Cardiac muscle cell (in vitro differentiated cells and primary cell): ENCODE results near the gene CA5B. TPM values are rescaled to one million over a fixed set of nuclear protein-coding genes. Genes with fewer than 3 reads are reported as not detected.
"Not testable (repeated sequence)": the region's sequence is repeated elsewhere in the genome, so short reads cannot be mapped to it uniquely, and the experiment has no call there.

Experiments used
- DNase-seq, 2 donors: peaks; one replicate each; pipeline versions ENCODE4 v3.0.0 to v3.0.0-alpha.2; 2010 to 2017; ENCODE audit warnings: low read depth in 1 of 2, low spot score in 1 of 2
- H3K27ac ChIP-seq: fragments of 200-600 bp; sonication (generic); 2 replicates; pipeline ENCODE4 v1.5.1; 2016
- H3K27me3 ChIP-seq: fragments of 200-600 bp; sonication (generic); 2 replicates; pipeline ENCODE4 v1.6.0; 2016; ENCODE audit warnings: control low read depth
- H3K36me3 ChIP-seq: fragments of 200-600 bp; sonication (generic); 2 replicates; pipeline ENCODE4 v1.5.1; 2016; ENCODE audit warnings: control low read depth
- H3K4me1 ChIP-seq: fragments of 200-600 bp; sonication (generic); 2 replicates; pipeline ENCODE4 v1.8.1; 2017; ENCODE audit warnings: low read depth, mild to moderate bottlenecking, mixed run types
- H3K4me3 ChIP-seq: fragments of 200-600 bp; sonication (generic); 2 replicates; pipeline ENCODE4 v1.5.1; 2016; ENCODE audit warnings: mild to moderate bottlenecking
- H3K9me3 ChIP-seq: fragments of 200-600 bp; sonication (generic); 2 replicates; pipeline ENCODE4 v1.5.1; 2017; ENCODE audit warnings: low read depth, mild to moderate bottlenecking, control low read depth
- polyA plus RNA-seq: library from polyadenylated mRNA; unstranded; fragments of >200 nt; fragmentation: Nextera tagmentation; extraction: Ambion mirVana; gene quantifications from 2 replicates; pipeline ENCODE4 v1.2.1, GENCODE V29; 2016
- total RNA-seq: library from RNA; depleted of rRNA; stranded (reverse); fragments of >200 nt; gene quantifications from 2 replicates; pipeline ENCODE4 v1.2.3, GENCODE V29; 2016
- TF ChIP-seq, protein P1 (sequence below): IDR thresholded peaks from 2 replicates; pipeline ENCODE4 v1.5.1; 2012; ENCODE audit warnings: low read depth, mild to moderate bottlenecking, low read length

CA5B gene
- total and polyA plus RNA-seq, 2 experiments from 2014 or later, result 7.1 to 9.9 TPM

DNA sequence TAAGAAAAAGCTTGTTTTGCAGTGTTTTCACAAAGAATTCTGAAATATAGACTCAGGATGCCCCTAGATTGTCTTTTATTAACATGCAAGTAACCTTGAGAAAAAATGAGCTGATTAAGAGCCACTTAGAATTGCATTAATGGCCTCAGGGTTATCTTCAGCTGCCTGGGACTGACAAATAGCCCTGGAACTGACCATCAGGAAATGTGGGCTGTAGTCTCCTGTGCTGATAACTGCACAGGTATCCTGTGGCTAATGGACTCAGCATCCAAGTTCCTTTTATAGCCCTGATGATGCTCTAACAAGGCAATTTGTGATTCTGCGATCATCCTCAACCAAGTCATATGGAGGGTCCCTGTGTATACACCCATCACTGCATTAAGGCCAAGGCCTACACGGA is 17.0 kb downstream of the CA5B start:
- Histone ChIP-seq H3K27me3 (no peaks in the 10 kb centered on the region), H3K4me3 (no peak overlapping the region)
- TF ChIP-seq, protein P1, sequence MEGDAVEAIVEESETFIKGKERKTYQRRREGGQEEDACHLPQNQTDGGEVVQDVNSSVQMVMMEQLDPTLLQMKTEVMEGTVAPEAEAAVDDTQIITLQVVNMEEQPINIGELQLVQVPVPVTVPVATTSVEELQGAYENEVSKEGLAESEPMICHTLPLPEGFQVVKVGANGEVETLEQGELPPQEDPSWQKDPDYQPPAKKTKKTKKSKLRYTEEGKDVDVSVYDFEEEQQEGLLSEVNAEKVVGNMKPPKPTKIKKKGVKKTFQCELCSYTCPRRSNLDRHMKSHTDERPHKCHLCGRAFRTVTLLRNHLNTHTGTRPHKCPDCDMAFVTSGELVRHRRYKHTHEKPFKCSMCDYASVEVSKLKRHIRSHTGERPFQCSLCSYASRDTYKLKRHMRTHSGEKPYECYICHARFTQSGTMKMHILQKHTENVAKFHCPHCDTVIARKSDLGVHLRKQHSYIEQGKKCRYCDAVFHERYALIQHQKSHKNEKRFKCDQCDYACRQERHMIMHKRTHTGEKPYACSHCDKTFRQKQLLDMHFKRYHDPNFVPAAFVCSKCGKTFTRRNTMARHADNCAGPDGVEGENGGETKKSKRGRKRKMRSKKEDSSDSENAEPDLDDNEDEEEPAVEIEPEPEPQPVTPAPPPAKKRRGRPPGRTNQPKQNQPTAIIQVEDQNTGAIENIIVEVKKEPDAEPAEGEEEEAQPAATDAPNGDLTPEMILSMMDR, result no peak

DNA sequence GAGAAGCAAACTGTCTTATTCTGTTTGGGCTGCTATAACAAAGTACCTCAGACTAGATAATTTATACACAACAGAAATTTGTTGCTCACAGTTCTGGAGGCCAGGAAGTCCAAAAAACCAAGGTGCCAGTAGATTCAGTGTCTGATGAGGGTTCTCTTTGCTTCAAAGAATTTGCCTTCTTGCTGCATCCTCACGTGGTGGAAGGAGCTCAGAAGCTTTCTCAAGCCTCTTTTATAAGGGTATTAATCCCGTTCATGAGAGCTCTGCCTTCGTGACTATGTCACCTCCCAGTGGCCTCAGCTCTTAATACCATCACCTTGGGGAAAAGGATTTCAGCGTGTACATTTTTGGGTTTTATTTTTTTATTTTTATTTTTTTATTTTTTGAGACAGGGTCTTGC is 20.1 kb downstream of the CA5B start:
- Histone ChIP-seq H3K9me3 (no peaks in the 10 kb centered on the region), H3K27me3 (no peaks in the 10 kb centered on the region), H3K27ac (no peak overlapping the region), H3K4me1 (peaks cover 24% of the 10 kb centered on the region), H3K4me3 (no peak overlapping the region), H3K36me3 (no peaks in the 10 kb centered on the region)
- no peak for DNase-seq
- TF ChIP-seq, protein P1, result no peak

More for the DNA sequence above, 17.0 kb downstream of the CA5B start:
- peak in 1 of 2 donors; percentile 17 for DNase-seq
- no peak overlapping the region for H3K27ac ChIP-seq
- H3K4me1 ChIP-seq, result peaks cover 17% of the 10 kb centered on the region
- no peaks in the 10 kb centered on the region for H3K36me3 ChIP-seq
- H3K9me3 ChIP-seq, result no peaks in the 10 kb centered on the region

DNA sequence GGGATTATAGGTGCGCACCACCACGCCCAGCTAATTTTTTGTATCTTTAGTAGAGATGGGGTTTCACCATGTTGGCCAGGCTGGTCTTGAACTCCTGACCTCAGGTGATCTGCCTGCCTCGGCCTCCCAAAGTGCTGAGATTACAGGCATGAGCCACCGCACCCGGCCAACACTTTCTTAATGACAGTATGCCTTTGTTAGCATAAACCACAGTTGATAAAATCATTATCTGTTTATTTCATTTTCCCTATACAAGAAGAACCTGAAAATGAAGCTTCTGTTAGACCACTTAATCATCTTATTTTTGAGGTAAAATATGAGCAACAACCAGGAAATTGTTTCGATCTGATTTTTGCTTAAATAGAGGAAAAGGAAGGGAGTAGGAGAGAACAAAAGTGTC is 21.8 kb downstream of the CA5B start:
- peaks cover 13% of the 10 kb centered on the region for H3K4me1 ChIP-seq

DNA sequence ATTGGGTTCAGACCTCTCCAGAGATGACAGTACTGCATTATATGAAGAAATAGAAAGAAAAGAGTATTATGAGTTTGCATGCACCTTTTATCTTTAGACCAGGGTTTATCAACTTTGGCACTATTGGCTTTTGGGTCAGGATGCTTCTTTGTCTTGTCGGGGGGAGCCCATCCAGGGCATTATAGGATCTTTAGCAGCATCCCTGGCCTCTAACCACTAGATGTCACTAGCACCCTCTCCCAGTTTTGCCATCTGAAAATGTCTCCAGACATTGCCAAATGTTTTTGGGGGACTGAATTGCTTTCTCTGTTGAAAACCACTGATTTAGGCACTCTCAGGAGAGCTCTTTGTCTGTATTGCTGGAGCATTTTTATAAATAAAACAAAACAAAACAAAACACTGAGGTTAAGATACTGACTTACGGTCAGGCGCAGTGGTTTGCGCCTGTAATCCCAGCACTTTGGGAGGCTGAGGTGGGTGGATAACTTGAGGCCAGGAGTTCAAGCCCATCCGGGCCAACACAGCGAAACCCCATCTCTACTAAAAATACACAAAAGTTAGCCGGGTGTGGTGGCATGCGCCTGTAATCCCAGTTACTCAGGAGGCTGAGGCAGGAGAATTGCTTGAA is 23.6 kb downstream of the CA5B start:
- H3K4me1 ChIP-seq, result peaks cover 7% of the 10 kb centered on the region
- H3K36me3 ChIP-seq, result no peaks in the 10 kb centered on the region
- no peak overlapping the region for H3K4me3 ChIP-seq
- H3K27me3 ChIP-seq, result no peaks in the 10 kb centered on the region
- TF ChIP-seq, protein P1, result peak; percentile 71
- H3K9me3 ChIP-seq, result no peaks in the 10 kb centered on the region
- DNase-seq, result peak; percentile 35 to 38
- no peak overlapping the region for H3K27ac ChIP-seq

More for the DNA sequence above, 21.8 kb downstream of the CA5B start:
- not testable (repeated sequence) for H3K9me3 ChIP-seq, H3K36me3 ChIP-seq, DNase-seq, H3K27me3 ChIP-seq, H3K4me3 ChIP-seq, H3K27ac ChIP-seq

DNA sequence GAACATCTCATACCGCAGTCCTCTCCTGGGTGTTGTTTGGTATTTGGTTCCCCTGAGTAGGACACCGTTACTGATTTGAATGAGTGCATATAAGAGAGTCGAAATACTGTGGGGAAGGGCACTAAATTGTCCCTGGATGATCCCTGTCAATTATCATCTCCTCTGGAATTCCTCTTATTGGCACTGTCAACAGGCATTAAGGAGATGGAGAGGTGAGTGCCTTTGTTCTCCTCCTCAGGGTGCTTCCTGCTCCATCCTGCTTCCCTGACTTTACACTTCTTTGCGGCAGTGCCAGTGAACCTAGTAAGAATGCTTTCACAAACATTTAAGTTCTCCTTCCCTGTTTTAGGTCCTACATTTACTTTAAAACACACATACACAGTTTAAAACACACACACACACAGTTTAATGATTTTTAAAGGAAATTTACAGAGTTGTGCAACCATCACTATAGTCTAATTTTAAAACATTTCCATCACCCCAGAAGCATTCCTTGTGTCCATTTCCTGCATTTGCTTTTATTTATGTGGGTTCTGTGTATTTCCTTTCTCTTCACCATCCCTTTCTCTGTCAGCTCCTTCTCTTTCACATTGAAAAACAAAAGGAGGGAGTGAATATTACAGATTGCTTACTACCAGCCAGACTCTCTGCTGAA is 31.4 kb downstream of the CA5B start:
- no peaks in the 10 kb centered on the region for H3K27me3 ChIP-seq
- no peak overlapping the region for H3K4me3 ChIP-seq
- DNase-seq, result no peak
- peaks cover 7% of the 10 kb centered on the region for H3K36me3 ChIP-seq
- no peak overlapping the region for H3K27ac ChIP-seq
- H3K4me1 ChIP-seq, result no peaks in the 10 kb centered on the region
- no peaks in the 10 kb centered on the region for H3K9me3 ChIP-seq
- TF ChIP-seq, protein P1, result no peak

DNA sequence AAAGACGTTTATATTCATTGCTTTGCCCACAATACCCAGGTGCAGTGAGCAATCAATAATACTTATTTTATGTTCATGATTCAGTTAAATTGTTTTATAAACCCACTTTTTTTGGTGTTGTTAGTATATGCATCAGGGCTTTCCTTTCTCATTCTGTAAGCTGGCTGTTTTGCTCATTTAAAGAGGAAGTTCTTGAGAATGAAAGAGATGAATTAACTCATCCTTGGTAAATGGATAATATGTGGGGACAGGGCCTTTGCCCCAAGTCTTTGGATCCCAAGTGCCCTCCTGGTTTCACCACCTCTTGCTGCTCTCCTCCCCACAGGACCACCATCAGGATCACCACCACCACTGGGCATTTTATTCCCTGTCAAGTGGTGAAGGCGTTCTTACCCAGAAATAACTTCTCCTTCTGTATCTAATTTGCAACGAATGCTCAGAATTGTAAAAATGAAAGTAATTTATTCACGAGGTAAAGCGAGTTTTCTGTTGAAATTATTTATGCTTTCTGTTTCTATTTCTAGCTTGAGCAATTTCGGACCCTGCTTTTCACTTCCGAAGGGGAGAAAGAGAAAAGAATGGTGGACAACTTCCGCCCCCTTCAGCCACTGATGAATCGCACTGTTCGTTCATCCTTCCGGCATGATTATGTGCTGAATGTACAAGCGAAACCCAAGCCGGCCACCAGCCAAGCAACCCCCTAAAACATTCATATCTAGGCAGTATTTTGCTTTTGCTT is 44.1 kb downstream of the CA5B start:
- no peaks in the 10 kb centered on the region for H3K9me3 ChIP-seq
- TF ChIP-seq, protein P1, result no peak
- H3K27me3 ChIP-seq, result no peaks in the 10 kb centered on the region
- H3K4me3 ChIP-seq, result no peak overlapping the region
- no peak overlapping the region for H3K27ac ChIP-seq
- H3K36me3 ChIP-seq, result peaks cover 29% of the 10 kb centered on the region
- DNase-seq, result no peak
- no peaks in the 10 kb centered on the region for H3K4me1 ChIP-seq
